GM12892 (cell line): ENCODE results near the gene ZEB1.

Experiments
- POLR2A ChIP-seq: IDR thresholded peaks from 2 replicates; pipeline ENCODE4 v1.6.1; 2011; ENCODE audit warnings: low read depth, low read length, control low read depth
- POLR2AphosphoS5 ChIP-seq: IDR thresholded peaks from 2 replicates; pipeline ENCODE4 v1.6.1; 2011; ENCODE audit warnings: low read depth, low read length, control low read depth

DNA sequence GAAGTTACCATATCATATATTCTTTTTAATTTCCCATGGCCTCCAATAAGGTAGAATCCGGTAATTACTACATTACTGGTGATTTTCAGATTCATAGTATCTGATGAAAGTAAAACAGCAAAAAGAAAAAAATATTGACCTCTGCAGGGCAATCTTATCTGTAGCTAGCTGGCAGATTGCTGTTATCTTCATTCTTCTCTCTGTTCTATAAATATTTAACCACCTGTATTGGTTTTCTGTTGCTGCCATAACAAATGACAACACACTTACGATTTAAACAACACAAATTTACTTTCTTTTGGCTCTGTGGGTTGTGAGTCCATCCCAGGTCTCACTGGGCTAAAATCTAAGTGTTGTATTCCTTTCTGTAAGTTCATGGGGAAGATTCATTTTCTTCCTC lies 164.5 kb downstream of the ZEB1 start:
- TF ChIP-seq POLR2A: no peak
- TF ChIP-seq POLR2AphosphoS5: no peak
